GM19397 (cell line): ENCODE measurements around the gene CACNA1D.

Source experiments
- ATAC-seq: cut with Tn5 transposase; IDR thresholded peaks from one replicate; pipeline ENCODE4 v1.9.1; 2021; ENCODE audit warnings: mild to moderate bottlenecking, moderate library complexity; ENCODE audit not compliant: unreplicated experiment

CACNA1D gene

DNA sequence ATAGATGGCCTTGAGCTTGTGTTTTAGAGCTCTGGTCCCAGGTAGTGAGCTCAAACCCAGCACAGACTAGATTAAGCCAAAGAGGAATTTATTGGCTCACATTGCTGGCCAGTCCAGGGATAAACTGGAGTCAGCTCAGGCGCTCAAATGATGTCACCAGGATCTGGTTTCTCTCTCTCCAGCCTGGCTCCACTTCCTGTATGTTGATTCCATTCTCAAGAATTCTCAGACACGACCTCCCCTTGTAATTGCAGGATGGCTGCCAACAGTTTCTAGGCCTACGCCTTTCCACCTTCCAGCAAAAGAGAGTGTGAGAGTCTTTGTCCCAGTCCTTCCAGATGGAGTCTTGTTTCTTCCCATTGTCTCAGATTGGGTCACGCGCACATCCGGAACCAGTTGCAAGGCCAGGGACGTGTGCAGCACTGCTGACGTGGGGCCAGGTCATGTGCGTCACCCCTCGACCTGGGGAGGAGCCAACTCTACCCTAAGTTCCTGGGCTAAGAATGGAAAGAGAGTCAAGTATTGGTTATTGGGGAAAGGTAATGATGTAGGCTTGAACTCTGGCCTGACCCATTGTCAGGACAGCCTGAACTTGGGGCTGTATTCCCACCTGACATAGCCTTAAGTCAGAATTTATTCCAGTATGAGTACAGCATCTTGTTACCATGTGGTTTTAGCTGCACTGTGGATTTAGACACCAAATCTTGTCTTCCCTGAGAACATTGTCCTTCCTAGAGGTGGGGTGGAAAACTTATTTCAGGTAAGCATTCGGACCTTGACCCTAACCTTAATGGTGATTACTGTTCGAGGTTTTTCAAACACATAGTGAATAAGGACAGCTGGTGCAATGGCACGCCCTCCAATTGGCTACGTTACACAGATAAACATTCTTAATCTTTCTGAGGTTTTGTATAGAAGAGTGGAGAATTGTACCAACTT, 31.6 kb downstream of the CACNA1D start:
- no peak for ATAC-seq

DNA sequence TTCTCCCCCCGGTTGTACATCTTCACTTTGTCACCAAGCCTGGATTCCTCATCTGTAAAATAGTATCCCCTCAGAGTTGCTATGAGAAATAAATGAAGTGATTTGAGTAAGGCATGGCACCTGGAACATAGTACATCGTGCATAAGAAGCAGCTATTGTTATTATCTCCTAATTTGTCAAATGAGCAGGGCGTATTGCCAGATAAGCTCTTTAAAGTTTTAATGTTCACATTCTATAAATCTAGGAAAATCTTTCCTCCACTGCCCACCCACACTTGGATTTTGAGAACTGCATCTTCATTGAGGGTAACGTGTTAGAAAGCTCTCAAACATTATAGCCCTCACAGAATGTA, 32.3 kb downstream of the CACNA1D start:
- no peak for ATAC-seq

DNA sequence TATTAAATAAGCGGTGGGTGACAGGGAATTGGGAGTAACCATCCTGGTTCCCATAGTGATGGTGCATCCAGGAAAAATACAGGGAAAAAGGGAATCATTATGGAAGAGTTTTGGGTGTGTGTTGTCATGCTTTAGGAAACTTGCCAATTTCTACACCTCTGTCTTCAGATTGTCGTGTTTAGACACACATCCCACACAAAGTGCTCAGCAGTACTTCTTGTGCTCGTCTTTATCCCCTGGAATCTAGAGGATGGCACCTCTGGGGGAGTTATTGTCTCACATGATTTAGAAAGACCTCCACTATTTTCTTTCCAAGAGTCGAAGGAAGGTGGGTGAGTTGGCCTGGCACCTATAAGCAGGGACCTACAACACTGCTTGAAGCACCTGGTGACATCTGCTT, 35.8 kb downstream of the CACNA1D start:
- ATAC-seq, result no peak

DNA sequence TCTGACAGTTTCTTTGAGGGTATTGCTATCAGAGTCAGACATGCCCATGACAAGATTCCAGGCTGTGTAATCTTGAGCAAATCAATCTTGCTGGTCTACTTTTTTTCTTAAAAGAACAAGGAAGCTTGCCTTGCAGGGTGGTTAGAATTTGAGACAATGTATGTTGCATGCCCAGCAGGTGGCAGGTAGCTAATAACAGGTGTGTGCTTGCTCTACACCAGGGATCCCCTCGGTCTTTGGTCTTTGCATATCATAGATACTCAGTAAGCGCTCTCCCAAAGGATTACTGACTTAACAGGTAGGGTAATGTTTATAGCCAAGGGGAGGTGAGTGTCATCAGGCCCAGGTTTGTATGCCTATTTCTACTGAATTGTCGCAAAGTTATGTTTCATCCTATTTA, 37.3 kb downstream of the CACNA1D start:
- ATAC-seq, result no peak

DNA sequence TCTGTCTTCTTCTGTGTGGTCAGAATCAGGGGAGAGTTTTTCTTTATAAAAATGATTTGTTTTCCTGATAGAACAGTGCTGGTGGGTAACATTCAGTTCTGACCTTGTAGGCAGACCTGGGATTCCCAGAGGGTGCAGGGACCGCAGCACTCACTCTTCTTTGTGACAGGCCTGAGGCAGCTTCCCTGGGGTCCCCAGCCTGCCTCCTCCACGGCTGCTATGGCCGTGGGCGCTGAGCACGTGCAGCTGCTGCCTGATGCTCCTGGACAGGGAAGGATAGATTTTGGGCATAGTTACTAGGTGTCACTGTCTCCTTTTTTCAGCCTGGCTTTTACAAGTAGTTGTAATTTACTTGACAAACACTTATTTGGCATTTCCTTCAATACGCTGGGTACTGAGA, 39.1 kb downstream of the CACNA1D start:
- ATAC-seq, result no peak

DNA sequence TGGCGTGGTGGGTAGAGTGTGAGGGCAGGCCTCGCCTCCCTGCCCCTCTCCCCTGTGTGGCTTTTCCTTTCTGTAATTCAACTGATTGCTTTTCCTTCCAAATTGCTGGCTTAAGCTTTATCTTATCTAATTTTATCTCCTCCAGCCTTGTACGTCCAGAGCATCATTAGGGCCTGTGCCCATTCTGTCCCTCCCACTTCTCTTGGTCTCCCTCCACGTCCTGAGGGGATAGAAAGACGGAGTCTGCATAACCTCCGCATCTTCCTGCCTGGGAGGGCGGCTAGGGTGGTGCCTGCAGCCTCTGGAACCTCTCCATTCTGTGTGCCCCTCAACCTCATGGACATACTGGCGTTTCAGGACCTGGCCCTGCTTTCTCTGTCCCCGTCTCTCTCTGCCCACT, 39.8 kb downstream of the CACNA1D start:
- ATAC-seq, result no peak

DNA sequence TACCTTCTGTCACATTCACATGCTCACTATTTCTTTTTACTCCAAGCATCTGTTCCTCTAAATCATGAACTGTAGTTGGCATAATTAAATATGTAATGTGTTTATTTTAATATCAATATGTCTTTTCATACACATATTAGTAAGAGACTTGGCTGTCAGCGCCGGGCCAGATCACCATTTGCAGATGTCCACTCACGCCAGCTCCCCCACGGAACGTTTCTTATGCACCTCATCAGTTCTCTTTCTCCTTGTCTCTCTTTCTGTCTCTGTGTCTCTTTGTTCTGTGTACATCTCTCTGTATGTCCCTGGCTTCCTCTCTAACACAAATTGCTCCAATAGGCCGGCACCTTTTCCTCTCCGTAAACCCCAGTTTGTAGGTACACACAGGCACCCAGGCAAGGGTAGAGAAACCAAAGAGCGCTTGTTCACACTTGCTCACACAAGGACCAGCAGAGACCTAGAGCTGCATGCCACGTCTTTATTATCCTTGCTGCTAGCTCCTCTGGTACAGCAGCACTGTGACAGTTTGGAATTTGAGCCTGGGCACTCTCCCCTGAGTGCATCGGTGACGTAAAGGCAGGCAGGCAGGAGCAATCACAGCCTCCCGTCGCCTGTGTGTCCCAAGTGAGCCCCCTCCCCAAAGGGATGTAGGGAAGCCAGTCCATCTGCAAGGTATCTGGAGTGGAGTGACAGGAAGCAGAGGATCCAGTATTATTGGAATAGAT, 40.4 kb downstream of the CACNA1D start:
- ATAC-seq, result no peak

DNA sequence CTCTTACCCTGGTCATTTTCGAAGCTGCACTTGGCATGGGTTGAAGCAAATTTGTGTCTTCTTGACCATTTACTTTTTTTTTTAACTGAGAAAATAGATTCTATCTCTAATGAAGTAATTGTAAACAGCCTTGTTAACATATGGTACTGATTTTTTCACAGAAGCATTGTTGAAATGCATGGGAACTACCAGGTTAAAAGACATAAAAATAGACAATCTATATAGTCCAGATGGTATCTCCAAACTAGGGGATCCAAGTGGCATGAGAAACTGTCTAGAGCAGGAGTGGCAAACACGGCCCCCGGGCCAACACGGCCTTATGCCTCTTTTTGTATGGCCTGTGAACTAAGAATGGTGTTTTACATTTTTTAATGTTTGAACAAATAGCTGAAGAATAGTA, 41.9 kb downstream of the CACNA1D start:
- ATAC-seq, result no peak

DNA sequence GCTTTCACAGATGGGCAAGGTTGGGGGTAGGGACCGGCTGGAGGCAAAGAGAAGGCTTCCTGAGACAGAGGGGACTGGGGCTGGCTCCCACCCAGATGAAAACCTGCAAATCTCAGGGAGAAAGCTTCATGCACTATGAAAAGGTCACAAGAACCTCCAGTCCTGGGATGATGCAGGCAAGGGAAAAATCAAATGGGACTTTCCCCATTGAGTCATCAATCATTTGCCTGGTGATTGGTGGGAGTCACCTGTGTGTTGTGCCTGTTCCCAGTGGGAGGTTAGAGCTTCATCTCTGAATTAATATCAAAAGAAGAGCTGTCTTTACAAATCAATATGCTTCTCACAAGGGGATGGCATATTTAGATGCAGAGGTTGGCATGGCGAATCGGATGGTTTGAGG, 49.9 kb downstream of the CACNA1D start:
- ATAC-seq, result no peak

DNA sequence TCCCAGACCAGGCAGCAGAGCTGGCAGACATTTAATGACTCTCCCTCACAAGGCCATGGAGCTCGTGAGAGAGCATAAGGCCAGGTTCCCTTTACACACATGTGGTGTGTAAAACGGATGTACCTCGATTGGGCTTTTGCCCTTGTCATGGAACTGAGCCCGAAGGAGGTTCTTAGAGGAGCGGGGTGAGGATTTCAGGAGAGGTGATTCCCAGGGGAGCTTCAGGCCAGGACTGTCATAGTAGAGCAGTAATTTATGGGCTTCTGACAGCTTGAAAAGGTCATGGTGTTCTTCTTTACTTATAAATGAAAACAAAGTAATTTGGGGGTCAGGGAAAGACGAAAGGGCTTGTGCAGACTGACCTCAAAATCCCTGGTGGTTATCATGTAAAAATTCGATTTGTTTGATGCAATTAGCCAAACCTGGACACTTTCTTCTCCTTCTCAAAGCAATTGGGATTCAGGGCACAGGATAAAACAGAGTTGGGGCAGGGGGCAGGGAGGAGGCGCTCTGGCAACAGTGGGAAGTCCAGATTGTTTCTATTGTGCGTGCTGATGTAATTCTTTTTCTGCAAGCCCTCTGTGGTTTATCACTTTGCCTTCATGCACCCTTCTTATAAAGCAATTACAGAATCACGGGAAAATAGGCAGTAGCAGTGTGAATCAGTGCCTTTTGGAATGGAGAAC, 51.0 kb downstream of the CACNA1D start:
- ATAC-seq, result no peak

DNA sequence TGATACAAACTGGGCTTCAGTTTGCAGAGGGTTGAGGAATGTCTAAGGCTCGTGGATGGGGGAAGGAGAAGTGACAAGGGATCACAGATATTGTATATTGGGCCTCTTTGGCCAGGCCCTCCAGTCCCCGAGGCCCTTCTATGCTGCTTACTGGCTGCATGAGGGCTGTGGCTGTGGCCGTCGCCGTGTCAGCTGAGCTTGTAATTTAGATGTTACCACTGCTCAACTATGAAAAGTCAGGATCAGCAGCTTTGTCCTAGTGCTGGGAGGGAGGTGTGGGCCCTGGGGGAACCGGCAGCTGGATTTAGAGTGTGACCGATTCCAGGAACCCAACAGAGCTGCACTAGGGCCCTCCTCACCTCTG, 51.6 kb downstream of the CACNA1D start:
- ATAC-seq, result no peak

DNA sequence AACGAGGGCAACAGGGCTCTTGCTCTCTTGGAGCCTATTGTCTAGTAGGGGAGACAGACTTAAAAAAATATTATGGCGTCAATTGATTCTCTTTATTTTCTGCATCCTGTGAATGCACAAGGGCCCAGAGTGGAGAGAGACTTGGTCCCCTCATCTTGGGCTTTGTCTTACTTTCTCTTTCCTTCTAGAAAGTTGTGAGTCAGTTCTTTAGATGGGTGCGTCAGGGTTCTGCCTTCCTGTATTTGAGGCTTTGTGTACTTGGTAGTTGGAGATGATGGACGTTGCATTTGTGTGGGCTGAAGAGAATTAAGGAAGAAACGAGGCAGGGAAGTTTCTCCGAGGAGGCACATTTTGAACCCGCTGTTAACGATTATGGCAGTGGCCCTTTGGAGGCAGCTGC, 52.9 kb downstream of the CACNA1D start:
- no peak for ATAC-seq

DNA sequence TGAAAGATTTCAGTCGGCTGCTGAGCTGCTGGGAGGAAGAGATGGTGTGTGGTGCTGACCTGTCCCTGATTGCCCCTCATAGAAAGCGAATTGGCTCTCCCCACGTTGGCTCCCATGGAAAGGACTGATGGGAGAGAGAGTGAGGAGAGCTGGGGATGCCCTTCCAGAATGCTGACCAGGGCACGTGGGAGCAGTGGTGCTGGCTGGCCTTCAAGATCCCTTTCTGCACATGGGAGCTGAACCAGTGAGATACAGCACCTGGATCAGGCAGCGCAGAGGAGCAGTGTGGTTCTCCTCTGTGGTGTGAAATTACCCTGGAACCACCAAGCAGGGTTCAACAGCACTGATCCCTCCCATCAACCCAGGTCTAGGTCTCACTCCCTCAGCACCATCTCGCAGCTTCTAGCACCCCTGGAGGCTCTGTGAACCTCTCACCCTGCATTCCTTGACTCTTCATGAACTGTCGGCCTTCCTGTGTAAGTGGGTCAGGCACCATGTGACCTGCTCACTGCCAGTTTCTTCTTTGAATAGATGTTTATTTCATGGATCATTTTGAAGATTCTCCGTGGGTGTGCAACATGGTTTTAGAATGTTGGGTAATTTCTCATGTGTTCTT, 55.7 kb downstream of the CACNA1D start:
- no peak for ATAC-seq

DNA sequence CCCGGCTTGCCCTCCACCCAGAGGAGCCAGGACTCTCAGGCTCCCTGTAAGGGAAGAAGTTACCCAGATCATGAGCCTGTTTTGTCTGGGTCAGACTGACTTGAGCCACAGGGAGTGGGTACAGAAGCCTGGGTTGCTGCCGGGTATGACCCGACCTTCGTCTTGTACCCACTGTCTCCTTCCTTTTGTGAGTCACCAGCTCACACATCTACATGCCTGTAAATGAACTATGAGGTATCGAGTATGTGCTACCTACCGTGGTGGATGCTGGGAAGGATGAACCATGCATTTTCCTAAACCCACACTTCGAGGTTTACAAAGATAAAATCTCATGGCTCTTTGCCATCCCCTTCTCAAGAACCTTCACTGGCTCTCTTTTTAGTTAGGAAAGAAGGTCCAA, 56.9 kb downstream of the CACNA1D start:
- ATAC-seq, result no peak

DNA sequence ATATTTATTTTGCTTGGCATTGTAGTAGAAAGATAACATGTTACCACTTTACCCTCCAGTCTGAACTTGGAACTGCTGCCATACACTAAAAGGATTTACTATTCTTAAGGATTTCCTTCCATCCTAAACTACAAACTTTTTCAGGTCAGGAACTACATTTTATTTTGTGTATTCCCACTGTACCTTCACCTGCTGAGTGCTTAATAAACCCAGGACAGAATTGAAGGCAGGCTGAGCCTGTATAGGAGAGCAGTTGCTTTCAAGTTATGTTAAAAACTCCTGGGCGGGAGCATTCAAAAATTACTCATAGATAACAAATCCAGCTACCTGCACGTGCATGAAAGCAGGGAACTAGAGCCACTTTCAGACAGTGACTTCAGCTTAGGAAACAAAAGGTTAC, 58.3 kb downstream of the CACNA1D start:
- ATAC-seq, result no peak

DNA sequence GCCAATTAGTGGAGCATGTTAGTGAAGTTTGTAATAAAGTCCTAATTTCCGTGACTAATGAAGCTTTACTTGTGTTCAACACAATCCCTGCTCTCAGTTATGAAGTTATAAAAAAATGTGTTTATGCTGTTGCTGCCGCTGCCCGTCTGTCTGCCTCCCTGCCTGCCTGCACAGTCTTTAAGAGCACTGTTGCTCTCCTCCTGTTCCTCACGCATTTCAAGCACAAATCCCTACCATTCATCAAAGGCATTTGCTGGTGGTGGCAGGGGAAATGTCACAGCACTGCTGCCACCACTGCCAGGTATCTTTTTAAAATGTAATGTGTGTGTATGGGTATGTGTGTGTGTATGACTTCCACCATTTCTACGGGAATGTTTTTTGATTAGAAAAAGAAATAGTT, 58.8 kb downstream of the CACNA1D start:
- no peak for ATAC-seq

DNA sequence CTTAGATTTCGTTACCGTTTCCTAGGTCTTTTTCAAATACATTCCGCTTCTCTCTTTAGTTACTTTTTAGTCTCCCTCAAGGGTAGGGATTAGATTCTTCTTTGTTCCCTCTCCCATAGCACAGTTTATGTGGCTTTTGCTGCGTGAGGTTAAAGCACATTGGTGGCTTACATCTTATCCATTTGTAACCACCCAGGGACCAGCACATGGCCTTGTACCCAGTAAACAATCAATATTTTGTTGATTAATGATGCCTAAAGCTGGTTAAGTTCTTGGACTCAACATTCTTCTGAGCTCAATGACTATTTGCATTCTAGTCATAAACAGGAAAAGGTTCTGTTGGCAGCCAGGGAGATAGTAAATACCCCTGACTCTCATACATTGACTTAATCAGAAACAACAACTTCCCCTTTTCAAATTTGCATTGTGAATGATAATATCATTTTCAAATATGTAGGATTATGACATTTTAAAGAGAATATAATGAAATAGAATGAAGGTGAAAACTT, 60.2 kb downstream of the CACNA1D start:
- ATAC-seq, result peak; percentile 73

DNA sequence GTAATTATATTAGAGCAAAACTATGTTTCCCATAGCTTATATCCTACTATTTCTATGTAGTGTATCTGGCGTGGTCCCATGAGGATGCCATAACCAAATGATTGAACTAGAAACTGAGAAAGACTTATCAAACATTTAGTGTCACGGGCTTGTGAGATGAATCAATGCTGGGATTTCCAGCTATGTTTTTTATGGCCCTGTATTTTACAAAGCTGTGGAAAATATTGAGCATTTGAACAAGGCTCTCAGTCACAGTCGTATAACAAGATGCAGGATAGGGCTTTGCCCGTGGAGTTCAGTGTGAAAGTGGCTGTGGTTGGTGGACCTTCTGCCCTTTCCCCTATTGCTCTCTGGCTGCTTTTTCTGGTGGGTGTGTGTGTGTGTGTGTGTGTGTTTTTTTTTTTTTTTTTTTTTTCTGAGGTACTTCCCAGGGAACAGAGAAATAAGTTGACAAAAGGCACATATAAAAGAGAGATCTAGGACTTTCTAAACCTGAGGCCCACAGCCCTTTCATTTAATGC, 60.7 kb downstream of the CACNA1D start:
- ATAC-seq, result peak; percentile 67

DNA sequence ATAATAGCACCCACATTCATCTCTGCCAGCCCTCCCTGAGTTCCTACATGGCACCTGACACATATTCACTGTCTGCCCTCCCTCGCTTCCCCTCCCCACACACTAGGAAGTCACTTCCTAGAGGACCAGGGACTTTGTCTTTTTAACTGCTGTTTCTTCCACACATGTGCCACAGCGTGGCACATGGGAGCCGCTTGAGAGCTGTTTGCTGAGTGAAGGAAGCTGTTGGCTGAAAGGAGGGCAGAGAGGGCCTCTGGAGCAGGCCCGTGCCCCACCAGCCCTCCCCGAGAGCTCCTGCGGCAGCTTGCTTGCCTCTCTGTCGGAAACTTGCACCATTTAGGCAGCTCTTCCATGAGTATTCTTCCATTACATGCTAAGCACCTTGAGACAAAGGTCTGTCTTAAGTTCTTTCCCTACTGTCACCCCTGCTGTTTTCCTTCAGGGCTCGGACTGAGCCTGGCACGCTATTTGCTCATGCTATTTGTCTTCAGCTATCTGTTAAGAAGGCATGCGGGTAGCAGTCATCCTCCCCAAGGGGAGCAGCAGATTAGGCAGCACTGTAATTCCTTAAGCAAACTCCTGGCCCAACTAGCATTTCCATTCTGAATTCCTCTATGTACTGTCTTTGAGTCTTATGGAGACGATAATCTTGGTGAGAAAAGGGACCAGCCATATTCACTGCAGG, 72.2 kb downstream of the CACNA1D start:
- no peak for ATAC-seq

DNA sequence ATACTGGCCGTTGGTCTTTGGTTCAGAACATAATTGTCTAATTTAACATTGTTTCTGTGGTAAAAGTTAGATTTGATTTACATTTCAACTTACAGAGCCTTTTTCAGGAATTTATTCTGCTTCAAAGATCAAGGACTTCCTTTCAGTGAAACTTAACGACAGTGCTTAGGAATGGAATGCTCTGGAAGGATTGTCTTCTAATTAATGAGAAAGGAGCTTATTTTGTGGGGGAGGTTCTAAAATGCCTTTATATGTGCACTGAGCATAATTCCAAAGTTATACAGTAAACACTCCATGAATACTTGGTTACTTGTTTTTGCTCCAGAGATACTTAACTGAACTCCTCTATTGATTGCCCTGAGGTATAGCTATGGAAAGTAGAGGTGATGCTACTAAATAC, 75.7 kb downstream of the CACNA1D start:
- ATAC-seq, result no peak
